SK-N-MC (cell line): ENCODE measurements around the gene CASP7.

Experiments used
- EZH2 ChIP-seq: fragments of 200-600 bp; sonication (generic); IDR thresholded peaks from one replicate; pipeline ENCODE4 v1.6.1; 2017; ENCODE audit warnings: antibody characterized with exemption
- POLR2AphosphoS5 ChIP-seq: IDR thresholded peaks from 2 replicates; pipeline ENCODE4 v1.6.1; 2012; ENCODE audit warnings: mild to moderate bottlenecking, low read depth, low read length, borderline replicate concordance

DNA sequence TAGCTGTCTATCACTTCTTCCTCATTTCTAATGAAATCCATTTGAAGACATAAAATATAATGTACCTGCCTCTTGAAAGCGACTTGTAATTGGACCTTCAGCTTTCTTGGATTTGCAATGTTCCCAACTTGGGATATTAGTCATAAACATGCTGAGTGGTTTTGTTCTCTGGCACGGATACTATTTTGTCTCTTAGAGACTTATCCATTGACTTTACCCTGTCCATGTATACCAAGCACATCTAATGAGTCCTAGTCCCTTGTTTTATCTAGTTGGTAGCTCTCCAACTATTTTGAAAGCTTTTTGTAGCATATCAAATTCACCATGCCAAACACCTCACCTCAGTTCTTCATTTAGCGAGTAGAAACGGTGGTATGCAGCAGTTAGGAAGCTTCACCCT, 90.6 kb downstream of the CASP7 start:
- TF ChIP-seq POLR2AphosphoS5 (no peak), EZH2 (no peak)
